ENCODE data around the gene PSME4.
"Not testable (repeated sequence)": the region's sequence is repeated elsewhere in the genome, so short reads cannot be mapped to it uniquely, and the experiment has no call there.

The PSME4 gene

DNA sequence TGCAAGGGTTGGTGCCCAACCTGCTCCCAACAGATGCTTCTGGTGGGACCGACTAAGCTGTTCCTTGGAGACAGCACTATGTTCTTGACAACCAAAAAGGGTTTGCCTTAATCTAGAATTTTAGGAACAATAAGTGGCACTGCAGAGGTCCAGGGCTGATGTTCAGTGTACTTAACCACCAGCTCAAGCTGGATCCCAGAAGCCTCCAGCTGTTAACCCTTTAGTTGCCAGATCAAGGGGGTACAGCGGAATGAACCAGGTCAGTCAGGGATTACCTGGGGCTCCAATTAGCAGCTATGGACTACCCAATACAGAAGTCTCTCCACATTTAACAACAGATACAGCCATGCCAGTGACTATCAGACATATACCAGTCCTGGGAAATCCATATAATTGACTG, 114.5 kb downstream of the PSME4 start:
- no peak overlapping the region for H3K27ac ChIP-seq (ENCODE audit: low read length)
- H3K79me2 ChIP-seq (ENCODE audit: low read length): no peaks in the 10 kb centered on the region
- peaks cover 2% of the 10 kb centered on the region; the same call in 1 of the 2 replicates for H3K4me1 ChIP-seq (ENCODE audit: low read length)
- DNase-seq: no peak
- no peaks in the 10 kb centered on the region for H3K36me3 ChIP-seq (replicated peaks; ENCODE audit: insufficient read depth, low read length)
- no peaks in the 10 kb centered on the region for H3K9me2 ChIP-seq (replicated peaks; ENCODE audit: insufficient read depth, low read length)
- no peaks in the 10 kb centered on the region for H3F3A ChIP-seq (ENCODE audit: insufficient read depth, low read length)
- no peak overlapping the region for H3K4me2 ChIP-seq (ENCODE audit: low read depth, low read length)
- no peak overlapping the region for H2AFZ ChIP-seq (ENCODE audit: low read length)
- no peak overlapping the region for H3K4me3 ChIP-seq (ENCODE audit: low read length)
- no peak overlapping the region for H3K9ac ChIP-seq (ENCODE audit: low read length)
- H3K27me3 ChIP-seq (replicated peaks; ENCODE audit: insufficient read depth, low read length): no peaks in the 10 kb centered on the region
- H4K20me1 ChIP-seq (ENCODE audit: insufficient read depth, low read length): no peaks in the 10 kb centered on the region
- TF ChIP-seq EZH2 (optimal IDR thresholded peaks at IDR 0.05; ENCODE audit: low read depth, low read length): no peak
- TF ChIP-seq, protein P1, sequence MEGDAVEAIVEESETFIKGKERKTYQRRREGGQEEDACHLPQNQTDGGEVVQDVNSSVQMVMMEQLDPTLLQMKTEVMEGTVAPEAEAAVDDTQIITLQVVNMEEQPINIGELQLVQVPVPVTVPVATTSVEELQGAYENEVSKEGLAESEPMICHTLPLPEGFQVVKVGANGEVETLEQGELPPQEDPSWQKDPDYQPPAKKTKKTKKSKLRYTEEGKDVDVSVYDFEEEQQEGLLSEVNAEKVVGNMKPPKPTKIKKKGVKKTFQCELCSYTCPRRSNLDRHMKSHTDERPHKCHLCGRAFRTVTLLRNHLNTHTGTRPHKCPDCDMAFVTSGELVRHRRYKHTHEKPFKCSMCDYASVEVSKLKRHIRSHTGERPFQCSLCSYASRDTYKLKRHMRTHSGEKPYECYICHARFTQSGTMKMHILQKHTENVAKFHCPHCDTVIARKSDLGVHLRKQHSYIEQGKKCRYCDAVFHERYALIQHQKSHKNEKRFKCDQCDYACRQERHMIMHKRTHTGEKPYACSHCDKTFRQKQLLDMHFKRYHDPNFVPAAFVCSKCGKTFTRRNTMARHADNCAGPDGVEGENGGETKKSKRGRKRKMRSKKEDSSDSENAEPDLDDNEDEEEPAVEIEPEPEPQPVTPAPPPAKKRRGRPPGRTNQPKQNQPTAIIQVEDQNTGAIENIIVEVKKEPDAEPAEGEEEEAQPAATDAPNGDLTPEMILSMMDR (IDR thresholded peaks at IDR 0.05; ENCODE audit: low read length): no peak
- no peak for TF ChIP-seq EZH2phosphoT487 (IDR thresholded peaks at IDR 0.05; ENCODE audit: low read length)
- H3K9me3 ChIP-seq (replicated peaks; ENCODE audit: insufficient read depth, low read length): no peaks in the 10 kb centered on the region

DNA sequence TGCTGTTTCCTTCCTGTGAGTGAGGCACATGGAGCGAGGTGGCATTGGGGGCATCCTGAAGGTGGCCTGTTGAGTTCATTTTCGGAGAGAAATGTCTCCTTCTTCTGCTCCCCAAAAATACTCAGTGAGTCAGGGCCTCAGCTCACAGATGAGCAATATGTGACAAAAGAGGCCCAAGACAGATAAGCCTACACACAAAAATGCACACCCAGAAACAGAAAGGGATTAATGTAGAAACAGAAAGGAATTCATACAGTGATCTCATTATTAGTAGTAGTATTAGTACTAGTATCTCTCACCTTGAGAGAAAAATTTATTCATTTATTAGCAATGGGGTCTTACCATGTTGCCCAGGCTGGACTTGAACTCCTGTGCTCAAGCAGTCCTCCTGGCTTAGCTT, 116.1 kb downstream of the PSME4 start:
- Histone ChIP-seq H3K4me3 (ENCODE audit: low read length) (no peak overlapping the region), H3K4me2 (ENCODE audit: low read depth, low read length) (no peak overlapping the region), H3K79me2 (ENCODE audit: low read length) (no peaks in the 10 kb centered on the region), H4K20me1 (ENCODE audit: insufficient read depth, low read length) (no peaks in the 10 kb centered on the region), H3K27me3 (replicated peaks; ENCODE audit: insufficient read depth, low read length) (no peaks in the 10 kb centered on the region), H3K27ac (ENCODE audit: low read length) (no peak overlapping the region), H3K9ac (ENCODE audit: low read length) (no peak overlapping the region), H2AFZ (ENCODE audit: low read length) (no peak overlapping the region), H3K9me2 (replicated peaks; ENCODE audit: insufficient read depth, low read length) (no peaks in the 10 kb centered on the region), H3K4me1 (ENCODE audit: low read length) (no peaks in the 10 kb centered on the region), H3K9me3 (replicated peaks; ENCODE audit: insufficient read depth, low read length) (no peaks in the 10 kb centered on the region), H3F3A (ENCODE audit: insufficient read depth, low read length) (no peaks in the 10 kb centered on the region), H3K36me3 (replicated peaks; ENCODE audit: insufficient read depth, low read length) (no peaks in the 10 kb centered on the region)
- DNase-seq: no peak
- TF ChIP-seq EZH2phosphoT487 (IDR thresholded peaks at IDR 0.05; ENCODE audit: low read length) (no peak), EZH2 (optimal IDR thresholded peaks at IDR 0.05; ENCODE audit: low read depth, low read length) (no peak)
- TF ChIP-seq, protein P1 (IDR thresholded peaks at IDR 0.05; ENCODE audit: low read length): no peak

DNA sequence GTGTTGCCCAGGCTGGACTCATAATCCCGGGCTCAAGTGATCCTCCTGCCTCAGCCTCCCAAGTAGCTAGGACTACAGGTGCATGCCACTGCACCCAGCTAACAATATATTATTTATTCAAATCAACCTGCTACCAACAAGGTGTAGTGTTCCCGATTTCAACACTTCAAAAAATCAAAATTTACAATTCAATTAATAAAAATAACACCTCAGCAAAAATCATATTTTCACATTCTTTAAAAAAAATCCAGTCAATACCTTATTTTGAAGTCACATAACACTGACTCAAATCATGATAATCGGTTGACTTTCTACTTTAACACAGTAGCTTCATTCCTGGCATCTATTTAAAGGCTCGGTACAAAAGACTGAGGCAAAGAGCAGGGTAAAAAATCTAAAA, 118.3 kb downstream of the PSME4 start:
- Histone ChIP-seq H2AFZ (ENCODE audit: low read length) (no peak overlapping the region), H3K9me2 (replicated peaks; ENCODE audit: insufficient read depth, low read length) (no peaks in the 10 kb centered on the region), H3K79me2 (ENCODE audit: low read length) (no peaks in the 10 kb centered on the region), H3K36me3 (replicated peaks; ENCODE audit: insufficient read depth, low read length) (no peaks in the 10 kb centered on the region), H3K9ac (ENCODE audit: low read length) (no peak overlapping the region), H3K27me3 (replicated peaks; ENCODE audit: insufficient read depth, low read length) (no peaks in the 10 kb centered on the region), H3F3A (ENCODE audit: insufficient read depth, low read length) (no peaks in the 10 kb centered on the region), H3K4me2 (ENCODE audit: low read depth, low read length) (no peak overlapping the region), H4K20me1 (ENCODE audit: insufficient read depth, low read length) (no peaks in the 10 kb centered on the region), H3K9me3 (replicated peaks; ENCODE audit: insufficient read depth, low read length) (no peaks in the 10 kb centered on the region), H3K4me3 (ENCODE audit: low read length) (no peak overlapping the region), H3K27ac (ENCODE audit: low read length) (no peak overlapping the region), H3K4me1 (ENCODE audit: low read length) (no peaks in the 10 kb centered on the region)
- no peak for TF ChIP-seq EZH2phosphoT487 (IDR thresholded peaks at IDR 0.05; ENCODE audit: low read length)
- DNase-seq: no peak

DNA sequence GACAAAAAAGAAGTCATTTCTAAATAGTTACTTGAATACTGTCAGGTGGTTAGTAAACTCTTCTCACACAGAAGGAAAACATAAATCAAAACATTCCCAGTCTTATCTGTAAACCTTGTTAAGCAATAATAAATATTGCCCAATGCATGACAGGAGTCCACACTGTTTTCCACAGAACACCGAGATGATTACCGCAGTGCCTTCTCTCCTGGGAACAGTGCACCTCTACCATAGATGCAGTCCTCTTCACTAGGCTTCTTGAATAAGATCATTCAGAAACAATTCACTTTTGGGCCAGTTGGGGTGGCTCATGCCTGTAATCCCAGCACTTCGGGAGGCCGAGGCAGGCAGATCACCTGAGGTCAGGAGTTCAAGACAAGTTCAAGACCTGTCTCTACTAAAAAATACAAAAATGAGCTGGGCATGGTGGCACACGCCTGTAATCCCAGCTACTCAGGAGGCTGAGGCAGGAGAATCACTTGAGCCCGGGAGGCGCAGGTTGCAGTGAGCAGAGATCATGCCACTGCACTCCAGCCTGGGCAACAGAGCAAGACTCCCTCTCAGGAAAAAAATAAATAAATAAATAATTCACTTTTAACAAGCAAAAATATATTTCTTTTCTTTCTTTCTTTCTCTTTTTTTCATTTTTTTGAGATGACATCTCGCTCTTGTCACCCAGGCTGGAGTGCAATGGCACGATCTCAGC, 119.6 kb downstream of the PSME4 start:
- not testable (repeated sequence) for H3K4me3 ChIP-seq (ENCODE audit: low read length); H3K4me1 ChIP-seq (ENCODE audit: low read length); H3K27ac ChIP-seq (ENCODE audit: low read length); H4K20me1 ChIP-seq (ENCODE audit: insufficient read depth, low read length); H3K9me3 ChIP-seq (replicated peaks; ENCODE audit: insufficient read depth, low read length); H3K27me3 ChIP-seq (replicated peaks; ENCODE audit: insufficient read depth, low read length); H3K9ac ChIP-seq (ENCODE audit: low read length); H3K36me3 ChIP-seq (replicated peaks; ENCODE audit: insufficient read depth, low read length); H2AFZ ChIP-seq (ENCODE audit: low read length); H3F3A ChIP-seq (ENCODE audit: insufficient read depth, low read length); H3K79me2 ChIP-seq (ENCODE audit: low read length); DNase-seq; H3K4me2 ChIP-seq (ENCODE audit: low read depth, low read length); H3K9me2 ChIP-seq (replicated peaks; ENCODE audit: insufficient read depth, low read length)
